ENCODE measurements around the gene PLD3. TPM values are rescaled to one million over a fixed set of nuclear protein-coding genes. Genes with fewer than 3 reads are reported as not detected.

The PLD3 gene
- polyA plus RNA-seq, 1 donor (not counting 4 experiments of a cell fraction or from before 2014, with no cell fraction given): 102 TPM

DNA sequence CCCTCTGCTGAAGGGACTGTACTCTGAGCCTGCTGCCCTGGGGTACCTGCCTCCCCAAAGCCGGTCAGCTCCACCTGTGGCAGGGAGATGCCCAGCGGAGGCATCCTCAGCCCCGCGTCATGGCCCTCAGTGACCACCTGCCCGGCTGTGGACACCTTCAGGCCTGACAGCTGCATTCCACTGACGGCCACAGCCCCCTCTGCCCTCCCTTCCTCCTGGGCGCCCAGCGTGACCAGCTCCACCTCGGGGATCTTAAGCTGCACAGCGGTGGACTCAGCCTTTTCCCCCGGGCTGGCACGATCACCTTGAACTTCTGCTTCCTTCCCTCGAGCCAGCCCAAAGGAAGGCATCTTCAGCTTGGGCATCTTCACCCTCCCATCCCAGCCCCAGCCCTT is 46.3 kb downstream of the PLD3 start:
- Histone ChIP-seq H3K27ac (ENCODE audit: control insufficient read depth, insufficient read depth, low read length) (no peak overlapping the region), H3K36me3 (ENCODE audit: control insufficient read depth in 2 of 2, extremely low read depth in 1 of 2, insufficient read depth in 2 of 2, low read length in 2 of 2) (no peaks in the 10 kb centered on the region), H3K4me1 (ENCODE audit: control insufficient read depth, extremely low read depth, insufficient read depth, low read length) (peaks cover 8% of the 10 kb centered on the region), H2AFZ (ENCODE audit: control insufficient read depth, low read length) (no peak overlapping the region), H3K4me2 (ENCODE audit: control insufficient read depth, extremely low read depth, insufficient read depth, low read depth, low read length) (no peak overlapping the region), H4K20me1 (ENCODE audit: control insufficient read depth, extremely low read depth, insufficient read depth, low read length) (no peaks in the 10 kb centered on the region), H3K9me3 (ENCODE audit: control insufficient read depth, low read depth, low read length) (no peaks in the 10 kb centered on the region), H3K79me2 (ENCODE audit: control insufficient read depth, insufficient read depth, low read length) (no peaks in the 10 kb centered on the region), H3K9me1 (ENCODE audit: control insufficient read depth, extremely low read depth, insufficient read depth, low read length) (no peaks in the 10 kb centered on the region), H3K4me3 (ENCODE audit: control insufficient read depth in 2 of 3, extremely low read depth in 1 of 3, insufficient read depth in 2 of 3, low read depth in 1 of 3, low read length in 3 of 3) (no peak overlapping the region), H3K27me3 (ENCODE audit: control insufficient read depth, extremely low read depth, insufficient read depth, low read length) (peaks cover 27% of the 10 kb centered on the region), H3K9ac (ENCODE audit: control insufficient read depth, extremely low read depth, insufficient read depth, low read length) (no peak overlapping the region)
- TF ChIP-seq, protein P1, sequence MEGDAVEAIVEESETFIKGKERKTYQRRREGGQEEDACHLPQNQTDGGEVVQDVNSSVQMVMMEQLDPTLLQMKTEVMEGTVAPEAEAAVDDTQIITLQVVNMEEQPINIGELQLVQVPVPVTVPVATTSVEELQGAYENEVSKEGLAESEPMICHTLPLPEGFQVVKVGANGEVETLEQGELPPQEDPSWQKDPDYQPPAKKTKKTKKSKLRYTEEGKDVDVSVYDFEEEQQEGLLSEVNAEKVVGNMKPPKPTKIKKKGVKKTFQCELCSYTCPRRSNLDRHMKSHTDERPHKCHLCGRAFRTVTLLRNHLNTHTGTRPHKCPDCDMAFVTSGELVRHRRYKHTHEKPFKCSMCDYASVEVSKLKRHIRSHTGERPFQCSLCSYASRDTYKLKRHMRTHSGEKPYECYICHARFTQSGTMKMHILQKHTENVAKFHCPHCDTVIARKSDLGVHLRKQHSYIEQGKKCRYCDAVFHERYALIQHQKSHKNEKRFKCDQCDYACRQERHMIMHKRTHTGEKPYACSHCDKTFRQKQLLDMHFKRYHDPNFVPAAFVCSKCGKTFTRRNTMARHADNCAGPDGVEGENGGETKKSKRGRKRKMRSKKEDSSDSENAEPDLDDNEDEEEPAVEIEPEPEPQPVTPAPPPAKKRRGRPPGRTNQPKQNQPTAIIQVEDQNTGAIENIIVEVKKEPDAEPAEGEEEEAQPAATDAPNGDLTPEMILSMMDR (optimal IDR thresholded peaks at IDR 0.05 in 1 of 3, IDR thresholded peaks at IDR 0.05 in 1 of 3, conservative IDR thresholded peaks at IDR 0.05 in 1 of 3; ENCODE audit: extremely low read depth in 1 of 3, insufficient read depth in 2 of 3, low read length in 3 of 3): no peak
- no peak for TF ChIP-seq EZH2 (IDR thresholded peaks at IDR 0.05; ENCODE audit: low read length)
- FAIRE-seq (no peak), DNase-seq (ENCODE audit: low read depth, low spot score) (no peak)
- dilution Hi-C loops (cut with MboI; ENCODE audit: extremely low pct_ligation_motif_present, low sequenced_read_pairs): no loop called here

DNA sequence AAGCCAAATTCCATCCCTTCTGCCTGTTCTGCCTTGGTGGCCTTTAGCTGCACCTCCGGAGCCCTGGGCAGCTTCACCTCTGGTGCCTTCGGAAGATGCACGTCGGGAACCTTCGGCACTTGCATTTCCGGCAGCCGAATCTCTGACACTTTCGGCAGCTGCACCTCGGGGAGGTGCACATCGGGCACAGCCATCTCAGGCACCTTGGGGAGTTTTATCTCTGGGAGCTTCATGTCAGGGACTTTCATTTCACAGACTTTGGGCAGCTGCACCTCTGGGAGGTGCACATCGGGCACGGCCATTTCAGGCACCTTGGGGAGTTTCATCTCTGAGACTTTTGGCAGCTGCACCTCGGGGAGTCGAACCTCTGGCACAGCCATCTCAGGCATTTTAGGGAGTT is 47.5 kb downstream of the PLD3 start:
- Histone ChIP-seq H3K27ac (ENCODE audit: control insufficient read depth, insufficient read depth, low read length) (no peak overlapping the region), H3K9ac (ENCODE audit: control insufficient read depth, extremely low read depth, insufficient read depth, low read length) (no peak overlapping the region), H3K4me3 (ENCODE audit: control insufficient read depth in 2 of 3, extremely low read depth in 1 of 3, insufficient read depth in 2 of 3, low read depth in 1 of 3, low read length in 3 of 3) (no peak overlapping the region), H3K9me1 (ENCODE audit: control insufficient read depth, extremely low read depth, insufficient read depth, low read length) (no peaks in the 10 kb centered on the region), H3K36me3 (ENCODE audit: control insufficient read depth in 2 of 2, extremely low read depth in 1 of 2, insufficient read depth in 2 of 2, low read length in 2 of 2) (no peaks in the 10 kb centered on the region), H3K4me1 (ENCODE audit: control insufficient read depth, extremely low read depth, insufficient read depth, low read length) (peaks cover 8% of the 10 kb centered on the region), H2AFZ (ENCODE audit: control insufficient read depth, low read length) (no peak overlapping the region), H3K9me3 (ENCODE audit: control insufficient read depth, low read depth, low read length) (no peaks in the 10 kb centered on the region), H4K20me1 (ENCODE audit: control insufficient read depth, extremely low read depth, insufficient read depth, low read length) (no peaks in the 10 kb centered on the region), H3K4me2 (ENCODE audit: control insufficient read depth, extremely low read depth, insufficient read depth, low read depth, low read length) (peak overlapping the region; percentile 55), H3K27me3 (ENCODE audit: control insufficient read depth, extremely low read depth, insufficient read depth, low read length) (peaks cover 27% of the 10 kb centered on the region), H3K79me2 (ENCODE audit: control insufficient read depth, insufficient read depth, low read length) (no peaks in the 10 kb centered on the region)
- TF ChIP-seq, protein P1 (optimal IDR thresholded peaks at IDR 0.05 in 1 of 3, IDR thresholded peaks at IDR 0.05 in 1 of 3, conservative IDR thresholded peaks at IDR 0.05 in 1 of 3; ENCODE audit: extremely low read depth in 1 of 3, insufficient read depth in 2 of 3, low read length in 3 of 3): no peak
- peak; percentile 2 for TF ChIP-seq EZH2 (IDR thresholded peaks at IDR 0.05; ENCODE audit: low read length)
- no peak for DNase-seq (ENCODE audit: low read depth, low spot score)
- no peak for FAIRE-seq
- dilution Hi-C loops (cut with MboI; ENCODE audit: extremely low pct_ligation_motif_present, low sequenced_read_pairs): no loop called here
